ENCODE data around the gene SEZ6.

GRCh38 chr17:28937044-28937729, 68.6 kb downstream of the SEZ6 start:
- TF ChIP-seq CTCF (IDR thresholded peaks at IDR 0.05) (no peak), EP300 (IDR thresholded peaks at IDR 0.05) (no peak)
